Esophagus muscularis mucosa (tissue), 4 donors: ENCODE measurements around the gene AKT3.

Experiments used
- EP300 ChIP-seq: sonication (generic); formaldehyde crosslinking; IDR thresholded peaks from one replicate; pipeline ENCODE4 v1.6.1; 2017; ENCODE audit warnings: antibody characterized with exemption
- POLR2A ChIP-seq: fragments of 450-650 bp; IDR thresholded peaks from one replicate; pipeline ENCODE4 v1.6.1; 2017; ENCODE audit warnings: antibody characterized with exemption, moderate library complexity, mild to moderate bottlenecking, low read depth
- POLR2AphosphoS5 ChIP-seq, 2 donors: sonication (generic); formaldehyde crosslinking; IDR thresholded peaks; one replicate each; pipeline ENCODE4 v1.6.1; 2017; ENCODE audit warnings: antibody characterized with exemption in 2 of 2
- TF ChIP-seq, protein P1 (sequence below), 3 experiments: fragments of 200-600 bp in 2 of 3; fragments of 450-650 bp in 1 of 3; sonication (generic) in 2 of 3; IDR thresholded peaks; one replicate each; pipeline ENCODE4 v1.5.1; 2017 to 2019; ENCODE audit warnings: antibody characterized with exemption in 3 of 3, mild to moderate bottlenecking in 2 of 3, moderate library complexity in 1 of 3

- TF ChIP-seq, protein P1, sequence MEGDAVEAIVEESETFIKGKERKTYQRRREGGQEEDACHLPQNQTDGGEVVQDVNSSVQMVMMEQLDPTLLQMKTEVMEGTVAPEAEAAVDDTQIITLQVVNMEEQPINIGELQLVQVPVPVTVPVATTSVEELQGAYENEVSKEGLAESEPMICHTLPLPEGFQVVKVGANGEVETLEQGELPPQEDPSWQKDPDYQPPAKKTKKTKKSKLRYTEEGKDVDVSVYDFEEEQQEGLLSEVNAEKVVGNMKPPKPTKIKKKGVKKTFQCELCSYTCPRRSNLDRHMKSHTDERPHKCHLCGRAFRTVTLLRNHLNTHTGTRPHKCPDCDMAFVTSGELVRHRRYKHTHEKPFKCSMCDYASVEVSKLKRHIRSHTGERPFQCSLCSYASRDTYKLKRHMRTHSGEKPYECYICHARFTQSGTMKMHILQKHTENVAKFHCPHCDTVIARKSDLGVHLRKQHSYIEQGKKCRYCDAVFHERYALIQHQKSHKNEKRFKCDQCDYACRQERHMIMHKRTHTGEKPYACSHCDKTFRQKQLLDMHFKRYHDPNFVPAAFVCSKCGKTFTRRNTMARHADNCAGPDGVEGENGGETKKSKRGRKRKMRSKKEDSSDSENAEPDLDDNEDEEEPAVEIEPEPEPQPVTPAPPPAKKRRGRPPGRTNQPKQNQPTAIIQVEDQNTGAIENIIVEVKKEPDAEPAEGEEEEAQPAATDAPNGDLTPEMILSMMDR (IDR thresholded peaks at IDR 0.05) = no peak
- TF ChIP-seq POLR2AphosphoS5 (IDR thresholded peaks at IDR 0.05) (no peak), EP300 (no peak), POLR2A (no peak)
Measured at GRCh38 chr1:243751506-243751905, 98.5 kb downstream of the AKT3 start.
